Hematopoietic multipotent progenitor cell treated with erythropoietin and hydrocortisone succinate and interleukin-3 and kit ligand, for 8 days (in vitro differentiated cells): ENCODE data around the gene CFAP20DC.

Experiments used
- DNase-seq: peaks from one replicate; pipeline ENCODE4 v3.0.0-alpha.2; 2015

Gene CFAP20DC

DNA sequence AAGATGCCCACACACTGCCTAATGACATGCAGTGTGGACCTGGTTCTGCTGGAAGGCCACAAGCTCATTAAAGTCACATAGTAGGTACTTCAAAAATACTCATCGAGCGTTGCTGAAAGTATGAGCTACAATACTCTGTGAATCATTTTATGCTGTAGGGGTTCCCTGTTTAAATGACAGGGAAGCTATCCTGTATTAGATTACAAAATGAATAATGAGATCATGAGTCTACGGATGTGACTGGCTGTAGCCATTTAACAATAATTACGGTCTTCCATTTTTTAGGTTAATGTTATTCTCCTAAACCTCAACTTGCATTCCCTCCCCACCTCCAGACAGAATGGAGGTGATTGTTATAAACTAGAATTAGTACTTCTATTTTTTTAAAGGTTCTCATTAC lies 255.1 kb downstream of the CFAP20DC start:
- DNase-seq = no peak

GRCh38 chr3:58793938-58794337 lies 255.9 kb downstream of the CFAP20DC start:
- no peak for DNase-seq

DNA sequence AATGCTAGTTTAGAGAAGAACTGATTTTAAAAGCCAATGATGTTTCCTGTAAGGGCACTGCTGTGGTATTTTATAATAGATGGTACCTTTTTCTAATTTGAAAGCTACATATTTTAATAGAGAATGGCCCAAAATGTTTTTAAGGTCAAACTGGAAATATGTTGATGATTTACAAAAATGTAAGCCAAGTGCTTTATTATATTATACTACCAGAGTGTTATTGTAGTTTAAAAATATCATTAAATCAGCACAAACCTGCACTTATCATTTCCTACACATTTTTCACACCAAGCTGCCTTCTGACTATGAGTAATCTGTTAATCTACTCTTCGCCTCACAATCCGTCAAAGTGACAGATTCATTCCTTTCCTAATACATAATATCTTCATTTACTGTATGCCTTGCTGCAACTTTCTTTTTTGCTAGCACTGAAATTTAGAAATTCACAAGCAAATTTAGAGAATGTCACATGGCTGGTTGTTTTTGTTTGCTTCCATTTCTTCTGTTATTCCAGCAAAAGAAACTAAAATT lies 256.8 kb downstream of the CFAP20DC start:
- DNase-seq = no peak

GRCh38 chr3:58789385-58789784 lies 260.4 kb downstream of the CFAP20DC start:
- no peak for DNase-seq

- DNase-seq = no peak
Measured at GRCh38 chr3:58784888-58785287, 264.9 kb downstream of the CFAP20DC start.

DNA sequence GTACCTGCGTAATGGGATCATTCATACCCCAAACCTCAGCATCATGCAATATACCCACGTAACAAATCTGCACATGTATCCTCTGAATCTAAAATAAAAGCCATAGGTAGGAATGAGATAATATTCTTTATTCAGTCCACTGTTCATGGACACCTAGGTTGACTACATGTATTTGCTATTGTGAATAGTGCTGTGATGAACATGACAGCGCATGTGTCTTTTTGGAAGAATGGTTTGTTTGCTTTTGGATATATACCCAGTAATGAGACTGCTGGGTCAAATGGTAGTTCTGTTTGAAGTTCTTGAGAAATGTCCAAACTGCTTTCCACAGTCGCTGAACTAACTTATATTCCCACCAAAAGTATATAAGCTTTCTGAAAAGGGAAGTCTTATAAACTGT lies 265.4 kb downstream of the CFAP20DC start:
- no peak for DNase-seq

- no peak for DNase-seq
Measured at GRCh38 chr3:58783845-58784244, 266.0 kb downstream of the CFAP20DC start.

GRCh38 chr3:58779934-58780333 lies 269.9 kb downstream of the CFAP20DC start:
- no peak for DNase-seq

- peak; percentile 6 for DNase-seq
Measured at GRCh38 chr3:58776231-58776630, 273.6 kb downstream of the CFAP20DC start.

- DNase-seq = no peak
Measured at GRCh38 chr3:58772462-58772861, 277.4 kb downstream of the CFAP20DC start.

GRCh38 chr3:58769065-58769464 lies 280.8 kb downstream of the CFAP20DC start:
- DNase-seq = no peak

GRCh38 chr3:58766587-58767282 lies 283.1 kb downstream of the CFAP20DC start:
- DNase-seq = no peak

- no peak for DNase-seq
Measured at GRCh38 chr3:58755150-58755549, 294.7 kb downstream of the CFAP20DC start.

DNA sequence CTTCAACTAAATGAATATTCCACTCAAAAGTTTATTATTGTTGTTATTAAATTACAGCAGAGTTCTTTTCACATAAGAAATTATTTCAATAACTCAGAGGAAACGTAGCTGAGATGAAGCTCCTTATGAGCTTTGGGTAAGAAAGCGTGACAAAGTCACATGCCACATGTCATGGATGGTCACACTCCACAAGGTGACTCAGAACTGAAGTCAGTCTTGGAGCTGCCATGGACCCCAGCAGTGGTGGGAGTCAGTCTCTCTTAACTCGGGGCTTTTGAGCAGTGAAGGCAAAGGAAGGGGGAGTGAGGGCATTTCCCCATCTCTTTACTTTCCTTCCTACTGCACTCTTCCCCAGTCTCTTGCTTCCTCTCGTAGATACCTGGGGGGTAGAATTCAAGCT lies 295.8 kb downstream of the CFAP20DC start:
- no peak for DNase-seq

GRCh38 chr3:58751882-58752567 lies 297.8 kb downstream of the CFAP20DC start:
- no peak for DNase-seq

DNA sequence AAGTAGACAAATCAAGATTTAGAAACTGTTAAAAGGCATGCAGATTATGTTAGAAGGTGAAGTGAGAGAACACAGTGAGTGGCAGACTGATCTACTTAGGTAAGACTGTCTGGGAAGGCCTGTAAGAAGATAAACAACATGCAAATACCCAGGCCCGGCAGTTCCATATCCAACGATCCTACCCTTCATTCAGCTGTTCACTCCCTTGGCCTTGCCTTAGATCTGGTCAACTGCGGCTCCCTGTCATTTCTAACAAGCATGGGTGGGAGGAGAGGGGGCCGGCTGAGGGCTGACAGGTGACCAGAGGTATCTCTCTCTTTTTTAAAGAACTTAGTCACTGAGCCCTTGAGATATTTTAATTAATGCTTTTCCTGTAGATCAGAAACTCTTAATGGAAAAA lies 298.6 kb downstream of the CFAP20DC start:
- DNase-seq = no peak

DNA sequence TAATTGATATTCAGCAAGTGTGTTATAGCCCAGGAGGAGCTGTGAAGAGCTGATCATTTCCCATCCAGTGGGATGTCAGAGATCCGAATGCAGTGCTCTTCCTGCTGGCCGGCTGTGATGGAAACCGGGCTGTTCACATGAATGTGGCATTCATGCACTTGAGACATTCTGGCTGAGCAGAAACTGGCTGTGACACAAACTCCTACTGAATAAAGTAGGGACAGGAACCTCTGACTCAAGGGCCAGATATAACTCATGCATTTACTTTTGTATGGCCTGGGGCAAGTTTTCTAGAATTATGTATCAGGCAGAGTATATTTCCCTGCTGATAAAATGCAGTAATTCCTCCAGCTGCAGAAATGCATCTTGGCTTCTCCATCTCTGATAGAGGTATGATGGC lies 299.9 kb downstream of the CFAP20DC start:
- DNase-seq = no peak

DNA sequence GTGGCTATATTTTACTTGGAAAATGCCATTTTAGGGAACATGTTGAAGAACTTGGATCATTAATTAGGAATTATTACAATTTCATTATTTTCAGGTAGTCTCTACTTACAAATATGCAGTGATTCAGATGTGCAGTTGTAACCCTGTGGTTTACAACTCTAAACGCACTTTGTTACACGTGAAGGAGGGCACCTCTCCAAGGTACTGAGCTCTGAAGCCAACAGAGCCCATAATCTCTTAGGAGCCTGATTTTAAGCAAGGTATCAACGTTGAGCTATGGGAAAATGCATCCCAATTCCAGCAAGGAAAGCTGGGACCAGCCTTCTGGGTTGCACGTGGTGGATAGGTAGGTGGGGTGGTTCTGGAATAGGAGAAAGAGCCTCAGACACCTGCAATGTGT lies 301.8 kb downstream of the CFAP20DC start:
- no peak for DNase-seq

DNA sequence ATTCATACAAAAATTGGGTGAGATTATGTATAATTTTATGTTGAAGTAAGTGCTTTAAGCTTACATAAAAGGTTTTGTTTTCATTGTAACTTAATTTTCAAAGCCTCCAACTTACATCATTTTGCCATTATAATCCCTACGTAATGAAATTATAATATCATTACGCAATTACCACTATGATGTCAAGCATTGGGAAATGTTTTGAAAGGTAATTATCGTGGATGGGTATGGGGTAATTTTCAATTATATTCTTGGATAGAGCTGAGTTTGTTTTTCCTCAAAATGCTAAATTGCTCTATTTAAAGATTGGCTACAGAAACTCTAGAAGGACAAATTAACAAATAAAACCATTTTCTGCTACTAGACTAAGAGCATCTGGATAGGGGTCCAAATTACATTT lies 303.1 kb downstream of the CFAP20DC start:
- no peak for DNase-seq

DNA sequence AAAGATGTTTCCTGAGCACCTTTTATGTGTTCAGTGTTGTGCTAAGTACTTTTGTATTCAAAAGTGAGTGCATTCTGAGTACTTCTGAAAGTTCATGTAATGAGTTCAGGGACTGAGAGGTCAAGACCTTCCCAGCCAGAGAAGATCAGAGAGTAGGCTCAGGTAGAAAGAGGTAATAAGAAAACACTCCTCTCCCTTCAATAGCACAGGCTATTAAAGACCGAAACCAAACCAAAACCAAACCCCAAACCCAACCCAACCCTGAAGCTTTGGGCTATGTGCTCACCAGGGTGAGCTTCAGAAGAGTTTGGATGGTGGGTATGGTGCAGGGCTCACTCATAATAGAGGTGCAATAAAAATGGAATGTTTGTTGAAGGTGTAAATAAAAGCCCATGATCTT lies 306.5 kb downstream of the CFAP20DC start:
- no peak for DNase-seq

DNA sequence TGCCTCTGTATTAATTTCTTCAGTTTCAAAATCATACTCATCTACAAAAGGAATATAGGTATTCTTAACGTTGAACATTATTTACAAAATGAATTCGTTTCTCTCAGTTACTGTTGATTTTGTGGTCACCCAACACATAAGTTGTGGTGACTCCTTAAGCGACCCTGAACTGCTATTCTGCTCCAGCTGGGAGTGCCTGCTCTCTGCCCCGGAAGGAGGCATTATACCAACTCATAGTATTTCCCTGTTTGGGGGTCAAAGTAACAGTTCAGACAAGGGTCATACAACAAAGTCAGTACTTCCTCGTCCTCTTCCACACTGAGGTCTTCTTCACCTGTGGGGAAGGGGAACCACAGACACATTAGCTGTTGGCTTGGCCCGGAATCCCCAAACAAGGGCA lies 307.6 kb downstream of the CFAP20DC start:
- no peak for DNase-seq

DNA sequence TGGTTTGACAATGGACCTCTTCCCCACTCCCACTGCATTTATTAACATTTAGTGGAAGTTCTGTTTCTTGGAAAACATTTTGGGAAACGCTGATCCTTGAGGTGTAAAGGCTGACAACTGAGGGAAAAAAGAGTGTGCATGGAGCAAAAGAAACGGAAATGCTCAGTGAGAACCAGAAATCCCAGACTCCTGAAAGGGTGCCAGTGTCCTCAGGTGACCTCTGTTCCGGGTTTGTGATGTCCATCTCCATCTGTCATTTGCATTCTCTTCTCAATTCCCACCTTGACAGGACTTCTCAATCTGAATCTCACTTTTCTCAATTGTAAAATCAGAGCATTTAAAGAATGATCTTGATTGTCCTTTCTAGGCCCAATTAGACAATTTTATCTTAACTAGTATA lies 312.2 kb downstream of the CFAP20DC start:
- no peak for DNase-seq

GRCh38 chr3:58731673-58732072 lies 318.2 kb downstream of the CFAP20DC start:
- no peak for DNase-seq

GRCh38 chr3:58728723-58729122 lies 321.1 kb downstream of the CFAP20DC start:
- no peak for DNase-seq
